GM10266 (cell line): Measurements from ENCODE around the gene TRIP4.

Experiments used
- DNase-seq: peaks from one replicate; pipeline ENCODE4 v3.0.0; 2012; ENCODE audit errors: extremely low spot score
- CTCF ChIP-seq: IDR thresholded peaks from 2 replicates; pipeline ENCODE4 v1.5.1; 2012; ENCODE audit warnings: mild to moderate bottlenecking, low read depth; ENCODE audit not compliant: control insufficient read depth, insufficient read depth; ENCODE audit errors: missing control alignments

TRIP4 gene

GRCh38 chr15:64474846-64475245 lies 87.2 kb downstream of the TRIP4 start:
- no peak for DNase-seq
- TF ChIP-seq CTCF: no peak

- DNase-seq: no peak
- TF ChIP-seq CTCF: no peak
Measured at GRCh38 chr15:64476550-64476949, 88.9 kb downstream of the TRIP4 start.

GRCh38 chr15:64478863-64479262 lies 91.2 kb downstream of the TRIP4 start:
- DNase-seq: no peak

GRCh38 chr15:64480891-64481290 lies 93.3 kb downstream of the TRIP4 start:
- no peak for DNase-seq
- TF ChIP-seq CTCF: no peak

More at GRCh38 chr15:64478863-64479262, 91.2 kb downstream of the TRIP4 start:
- no peak for TF ChIP-seq CTCF

GRCh38 chr15:64483749-64484148 lies 96.1 kb downstream of the TRIP4 start:
- no peak for TF ChIP-seq CTCF
- DNase-seq: no peak

- TF ChIP-seq CTCF: no peak
- DNase-seq: no peak
Measured at GRCh38 chr15:64485796-64486195, 98.2 kb downstream of the TRIP4 start.

- TF ChIP-seq CTCF: no peak
- DNase-seq: no peak
Measured at GRCh38 chr15:64490598-64491259, 103.1 kb downstream of the TRIP4 start.
